Retina (tissue), 1 donor: ENCODE data around the gene CDA.

Experiments used
- DNase-seq: peaks from one replicate; pipeline ENCODE4 v3.0.0-alpha.2; 2016

The CDA gene

GRCh38 chr1:20618550-20618949 is 29.7 kb downstream of the CDA start:
- DNase-seq, result no peak

GRCh38 chr1:20619999-20620398 is 31.1 kb downstream of the CDA start:
- no peak for DNase-seq

GRCh38 chr1:20621012-20621411 is 32.1 kb downstream of the CDA start:
- DNase-seq, result no peak

- DNase-seq, result no peak
These were observed 35.8 kb downstream of the CDA start for GRCh38 chr1:20624709-20625108.

- no peak for DNase-seq
These were observed 36.5 kb downstream of the CDA start for GRCh38 chr1:20625176-20626097.

GRCh38 chr1:20626098-20626427 is 37.2 kb downstream of the CDA start:
- no peak for DNase-seq

GRCh38 chr1:20626524-20626923 is 37.6 kb downstream of the CDA start:
- DNase-seq, result no peak

- DNase-seq, result no peak
These were observed 41.8 kb downstream of the CDA start for GRCh38 chr1:20630729-20631128.

- no peak for DNase-seq
These were observed 43.5 kb downstream of the CDA start for GRCh38 chr1:20632386-20632785.

- peak; percentile 96 for DNase-seq
These were observed 44.5 kb downstream of the CDA start, which contains the start of gene PINK1 for GRCh38 chr1:20633190-20634064. Gene PINK1, plus strand, starts transcription at chr1:20633458. Its CDS starts 91 bp downstream, at chr1:20633549.

GRCh38 chr1:20634065-20634593 is 45.2 kb downstream of the CDA start:
- DNase-seq, result no peak

GRCh38 chr1:20634594-20635084 is 45.7 kb downstream of the CDA start:
- peak; percentile 33 for DNase-seq

- DNase-seq, result no peak
These were observed 48.0 kb downstream of the CDA start for GRCh38 chr1:20636785-20637347.

GRCh38 chr1:20640183-20640597 is 51.3 kb downstream of the CDA start:
- peak; percentile 64 for DNase-seq

GRCh38 chr1:20641975-20642374 is 53.1 kb downstream of the CDA start:
- no peak for DNase-seq

- DNase-seq, result no peak
These were observed 54.2 kb downstream of the CDA start for GRCh38 chr1:20643080-20643479.

GRCh38 chr1:20644416-20644815 is 55.5 kb downstream of the CDA start:
- DNase-seq, result no peak

GRCh38 chr1:20645414-20645813 is 56.5 kb downstream of the CDA start:
- DNase-seq, result no peak

- DNase-seq, result no peak
These were observed 59.5 kb downstream of the CDA start for GRCh38 chr1:20648438-20648837.

GRCh38 chr1:20648946-20649345 is 60.0 kb downstream of the CDA start:
- DNase-seq, result no peak

- DNase-seq, result no peak
These were observed 63.4 kb downstream of the CDA start for GRCh38 chr1:20652300-20652699.

GRCh38 chr1:20654104-20654690 is 65.3 kb downstream of the CDA start:
- DNase-seq, result no peak

- DNase-seq, result no peak
These were observed 68.1 kb downstream of the CDA start for GRCh38 chr1:20657024-20657423.
